GM12892 (cell line): ENCODE results near the gene PDZRN3.

Experiments
- POLR2A ChIP-seq: IDR thresholded peaks from 2 replicates; pipeline ENCODE4 v1.6.1; 2011; ENCODE audit warnings: low read depth, low read length, control low read depth
- POLR2AphosphoS5 ChIP-seq: IDR thresholded peaks from 2 replicates; pipeline ENCODE4 v1.6.1; 2011; ENCODE audit warnings: low read depth, low read length, control low read depth
- TAF1 ChIP-seq: IDR thresholded peaks from 2 replicates; pipeline ENCODE4 v1.6.1; 2011; ENCODE audit warnings: low read depth, mild to moderate bottlenecking, control low read depth, low read length, borderline replicate concordance

GRCh38 chr3:73609315-73609641 is 15.5 kb downstream of the PDZRN3 start:
- TF ChIP-seq POLR2AphosphoS5 (no peak), POLR2A (no peak), TAF1 (no peak)
